Neuron (in vitro differentiated cells): ENCODE results near the gene MORF4L1.
"Not testable (repeated sequence)": the region's sequence is repeated elsewhere in the genome, so short reads cannot be mapped to it uniquely, and the experiment has no call there.

Experiments used
- H2AFZ ChIP-seq: one replicate; pipeline ENCODE4 v1.6.1; 2013; ENCODE audit warnings: low read depth, mild to moderate bottlenecking, inconsistent platforms, low read length, moderate library complexity
- H3K27me3 ChIP-seq: one replicate; pipeline ENCODE4 v1.6.1; 2013; ENCODE audit warnings: low read length; ENCODE audit not compliant: insufficient read depth
- H3K36me3 ChIP-seq: one replicate; pipeline ENCODE4 v1.6.1; 2013; ENCODE audit warnings: low read length; ENCODE audit not compliant: insufficient read depth
- H3K4me1 ChIP-seq: one replicate; pipeline ENCODE4 v1.6.1; 2013; ENCODE audit warnings: low read length; ENCODE audit not compliant: insufficient read depth
- H3K4me3 ChIP-seq: 2 replicates; pipeline ENCODE4 v1.5.1; 2013; ENCODE audit warnings: mild to moderate bottlenecking, low read length, moderate library complexity
- H3K9me3 ChIP-seq: one replicate; pipeline ENCODE4 v1.6.1; 2013; ENCODE audit warnings: low read length

MORF4L1 gene

GRCh38 chr15:78928176-78928575 lies 55.5 kb downstream of the MORF4L1 start:
- not testable (repeated sequence) for H2AFZ ChIP-seq, H3K4me1 ChIP-seq, H3K36me3 ChIP-seq, H3K9me3 ChIP-seq, H3K27me3 ChIP-seq, H3K4me3 ChIP-seq

- H3K9me3 ChIP-seq: no peaks in the 10 kb centered on the region
- no peaks in the 10 kb centered on the region for H3K4me1 ChIP-seq
- no peaks in the 10 kb centered on the region for H3K27me3 ChIP-seq
- peaks cover 6% of the 10 kb centered on the region for H3K36me3 ChIP-seq
- H3K4me3 ChIP-seq: no peak overlapping the region
- H2AFZ ChIP-seq: no peak overlapping the region
These were observed 56.0 kb downstream of the MORF4L1 start for GRCh38 chr15:78928616-78929093.

GRCh38 chr15:78929536-78930264 lies 57.0 kb downstream of the MORF4L1 start:
- Histone ChIP-seq H3K9me3 (no peaks in the 10 kb centered on the region), H2AFZ (no peak overlapping the region), H3K36me3 (peaks cover 4% of the 10 kb centered on the region), H3K27me3 (no peaks in the 10 kb centered on the region), H3K4me3 (no peak overlapping the region), H3K4me1 (no peaks in the 10 kb centered on the region)

- Histone ChIP-seq H2AFZ (no peak overlapping the region), H3K27me3 (no peaks in the 10 kb centered on the region), H3K9me3 (no peaks in the 10 kb centered on the region), H3K4me1 (no peaks in the 10 kb centered on the region), H3K36me3 (peaks cover 4% of the 10 kb centered on the region), H3K4me3 (no peak overlapping the region)
These were observed 58.1 kb downstream of the MORF4L1 start for GRCh38 chr15:78930577-78931388.

GRCh38 chr15:78931439-78932257 lies 59.0 kb downstream of the MORF4L1 start:
- peaks cover 4% of the 10 kb centered on the region for H3K36me3 ChIP-seq
- no peaks in the 10 kb centered on the region for H3K27me3 ChIP-seq
- H2AFZ ChIP-seq: no peak overlapping the region
- no peaks in the 10 kb centered on the region for H3K4me1 ChIP-seq
- H3K4me3 ChIP-seq: no peak overlapping the region
- H3K9me3 ChIP-seq: no peaks in the 10 kb centered on the region

- Histone ChIP-seq H3K4me3 (no peak overlapping the region), H3K27me3 (no peaks in the 10 kb centered on the region), H3K36me3 (peaks cover 3% of the 10 kb centered on the region), H3K9me3 (no peaks in the 10 kb centered on the region), H2AFZ (no peak overlapping the region), H3K4me1 (no peaks in the 10 kb centered on the region)
These were observed 59.6 kb downstream of the MORF4L1 start for GRCh38 chr15:78932258-78932808.

- Histone ChIP-seq H3K27me3 (no peaks in the 10 kb centered on the region), H3K9me3 (no peaks in the 10 kb centered on the region), H3K4me3 (no peak overlapping the region), H2AFZ (no peak overlapping the region), H3K36me3 (no peaks in the 10 kb centered on the region), H3K4me1 (no peaks in the 10 kb centered on the region)
These were observed 60.6 kb downstream of the MORF4L1 start for GRCh38 chr15:78933187-78933822.

- Histone ChIP-seq H3K4me3 (no peak overlapping the region), H3K4me1 (no peaks in the 10 kb centered on the region), H3K27me3 (no peaks in the 10 kb centered on the region), H2AFZ (no peak overlapping the region), H3K9me3 (no peaks in the 10 kb centered on the region), H3K36me3 (no peaks in the 10 kb centered on the region)
These were observed 61.3 kb downstream of the MORF4L1 start for GRCh38 chr15:78933823-78934654.

- Histone ChIP-seq H2AFZ (no peak overlapping the region), H3K4me3 (no peak overlapping the region), H3K27me3 (no peaks in the 10 kb centered on the region), H3K4me1 (no peaks in the 10 kb centered on the region), H3K36me3 (no peaks in the 10 kb centered on the region), H3K9me3 (no peaks in the 10 kb centered on the region)
These were observed 61.9 kb downstream of the MORF4L1 start for GRCh38 chr15:78934655-78935023.

GRCh38 chr15:78937132-78937739 lies 64.5 kb downstream of the MORF4L1 start:
- H3K27me3 ChIP-seq: no peaks in the 10 kb centered on the region
- H3K4me1 ChIP-seq: no peaks in the 10 kb centered on the region
- H3K9me3 ChIP-seq: no peaks in the 10 kb centered on the region
- H3K36me3 ChIP-seq: no peaks in the 10 kb centered on the region
- H2AFZ ChIP-seq: no peak overlapping the region
- no peak overlapping the region for H3K4me3 ChIP-seq

GRCh38 chr15:78938658-78939488 lies 66.2 kb downstream of the MORF4L1 start:
- Histone ChIP-seq H3K36me3 (no peaks in the 10 kb centered on the region), H3K4me1 (no peaks in the 10 kb centered on the region), H3K9me3 (no peaks in the 10 kb centered on the region), H3K27me3 (peaks cover 12% of the 10 kb centered on the region), H2AFZ (no peak overlapping the region), H3K4me3 (no peak overlapping the region)
